ENCODE results near the gene GAS2L2.

DNA sequence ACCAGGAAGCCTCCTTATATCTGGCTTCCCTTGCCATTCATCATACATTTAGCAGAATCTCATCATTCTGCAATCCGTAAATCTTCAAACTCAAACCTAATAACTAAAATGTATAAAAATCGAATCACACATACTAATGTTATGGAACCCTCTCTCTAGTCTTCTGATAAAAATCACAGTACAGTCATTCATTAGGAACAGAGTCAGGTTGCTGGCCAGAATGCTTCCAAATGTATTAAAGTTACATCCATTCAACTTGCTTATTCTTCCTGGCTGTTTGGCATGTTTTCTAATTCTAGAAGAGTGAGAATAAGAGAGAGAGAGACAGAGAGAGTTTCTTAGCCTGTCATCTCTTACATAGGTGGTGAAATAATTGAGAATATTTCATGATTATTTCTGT is 38.1 kb downstream of the GAS2L2 start:
- TF ChIP-seq, protein P1, sequence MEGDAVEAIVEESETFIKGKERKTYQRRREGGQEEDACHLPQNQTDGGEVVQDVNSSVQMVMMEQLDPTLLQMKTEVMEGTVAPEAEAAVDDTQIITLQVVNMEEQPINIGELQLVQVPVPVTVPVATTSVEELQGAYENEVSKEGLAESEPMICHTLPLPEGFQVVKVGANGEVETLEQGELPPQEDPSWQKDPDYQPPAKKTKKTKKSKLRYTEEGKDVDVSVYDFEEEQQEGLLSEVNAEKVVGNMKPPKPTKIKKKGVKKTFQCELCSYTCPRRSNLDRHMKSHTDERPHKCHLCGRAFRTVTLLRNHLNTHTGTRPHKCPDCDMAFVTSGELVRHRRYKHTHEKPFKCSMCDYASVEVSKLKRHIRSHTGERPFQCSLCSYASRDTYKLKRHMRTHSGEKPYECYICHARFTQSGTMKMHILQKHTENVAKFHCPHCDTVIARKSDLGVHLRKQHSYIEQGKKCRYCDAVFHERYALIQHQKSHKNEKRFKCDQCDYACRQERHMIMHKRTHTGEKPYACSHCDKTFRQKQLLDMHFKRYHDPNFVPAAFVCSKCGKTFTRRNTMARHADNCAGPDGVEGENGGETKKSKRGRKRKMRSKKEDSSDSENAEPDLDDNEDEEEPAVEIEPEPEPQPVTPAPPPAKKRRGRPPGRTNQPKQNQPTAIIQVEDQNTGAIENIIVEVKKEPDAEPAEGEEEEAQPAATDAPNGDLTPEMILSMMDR (IDR thresholded peaks at IDR 0.05 in 4 of 5, conservative IDR thresholded peaks at IDR 0.05 in 1 of 5), result no peak
- no peak for TF ChIP-seq POLR2A (IDR thresholded peaks at IDR 0.05)
